ENCODE data around the gene KCNMA1. TPM values are rescaled to one million over a fixed set of nuclear protein-coding genes. Genes with fewer than 3 reads are reported as not detected.

The KCNMA1 gene
- total RNA-seq, 1 donor from 2014 or later = 95.5 TPM

DNA sequence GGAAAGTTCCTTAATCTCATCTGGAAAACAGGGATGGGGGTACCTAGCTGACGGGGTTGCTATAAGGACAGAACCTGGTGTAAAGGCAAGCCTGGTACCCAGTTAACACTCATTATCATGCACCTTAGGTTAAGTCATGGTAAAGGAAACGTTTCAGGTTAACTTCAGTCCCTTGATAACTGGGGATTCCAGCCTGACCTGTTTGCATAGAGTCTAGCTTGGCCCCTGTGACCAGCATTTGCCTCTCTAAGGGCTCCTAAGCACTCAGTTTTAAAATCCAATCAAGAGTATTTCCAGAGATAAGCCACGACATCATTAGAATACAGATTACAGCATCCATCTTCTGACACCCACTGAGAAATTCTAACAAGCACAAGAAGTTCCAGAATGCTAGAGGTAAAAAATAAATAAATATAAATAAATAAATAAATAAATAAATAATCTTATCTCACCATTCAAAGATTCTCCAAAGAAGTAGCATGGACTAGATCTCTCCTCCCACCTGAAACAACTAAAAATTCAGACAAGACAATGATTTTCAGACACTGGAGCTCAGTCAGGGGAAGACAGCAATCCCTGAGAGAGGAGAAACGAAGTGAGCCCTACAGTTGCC is 184.6 kb downstream of the KCNMA1 start:
- TF ChIP-seq, protein P1, sequence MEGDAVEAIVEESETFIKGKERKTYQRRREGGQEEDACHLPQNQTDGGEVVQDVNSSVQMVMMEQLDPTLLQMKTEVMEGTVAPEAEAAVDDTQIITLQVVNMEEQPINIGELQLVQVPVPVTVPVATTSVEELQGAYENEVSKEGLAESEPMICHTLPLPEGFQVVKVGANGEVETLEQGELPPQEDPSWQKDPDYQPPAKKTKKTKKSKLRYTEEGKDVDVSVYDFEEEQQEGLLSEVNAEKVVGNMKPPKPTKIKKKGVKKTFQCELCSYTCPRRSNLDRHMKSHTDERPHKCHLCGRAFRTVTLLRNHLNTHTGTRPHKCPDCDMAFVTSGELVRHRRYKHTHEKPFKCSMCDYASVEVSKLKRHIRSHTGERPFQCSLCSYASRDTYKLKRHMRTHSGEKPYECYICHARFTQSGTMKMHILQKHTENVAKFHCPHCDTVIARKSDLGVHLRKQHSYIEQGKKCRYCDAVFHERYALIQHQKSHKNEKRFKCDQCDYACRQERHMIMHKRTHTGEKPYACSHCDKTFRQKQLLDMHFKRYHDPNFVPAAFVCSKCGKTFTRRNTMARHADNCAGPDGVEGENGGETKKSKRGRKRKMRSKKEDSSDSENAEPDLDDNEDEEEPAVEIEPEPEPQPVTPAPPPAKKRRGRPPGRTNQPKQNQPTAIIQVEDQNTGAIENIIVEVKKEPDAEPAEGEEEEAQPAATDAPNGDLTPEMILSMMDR (IDR thresholded peaks at IDR 0.05) = no peak
- Mint-ChIP-seq H3K27ac (ENCODE audit: unreplicated experiment) (no peak overlapping the region), H3K4me1 (ENCODE audit: unreplicated experiment) (peaks cover 8% of the 10 kb centered on the region), H3K36me3 (ENCODE audit: unreplicated experiment) (no peaks in the 10 kb centered on the region), H3K4me3 (ENCODE audit: unreplicated experiment) (no peak overlapping the region), H3K27me3 (ENCODE audit: unreplicated experiment) (no peaks in the 10 kb centered on the region), H3K9me3 (ENCODE audit: unreplicated experiment) (no peaks in the 10 kb centered on the region)
- no peak for DNase-seq (ENCODE audit: extremely low spot score, unreplicated experiment)

DNA sequence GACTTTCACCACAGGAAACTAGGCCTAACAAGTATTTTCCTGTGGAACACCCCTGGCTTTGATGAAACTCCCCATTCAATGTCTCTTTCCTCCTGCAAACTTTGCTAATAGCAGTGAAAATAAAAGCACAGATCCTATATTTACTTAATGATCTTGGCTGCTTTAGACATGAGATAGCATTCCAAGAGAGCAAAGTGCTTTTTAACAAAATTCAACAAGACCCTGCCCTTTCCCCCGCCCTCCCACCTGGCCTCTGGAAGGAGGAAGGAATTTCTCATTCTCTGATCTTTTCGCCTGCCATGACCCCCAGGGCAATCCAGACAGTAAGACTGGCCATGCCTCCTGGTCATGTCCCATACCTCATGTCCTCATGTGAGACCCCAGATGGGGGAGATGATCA is 185.7 kb downstream of the KCNMA1 start:
- Mint-ChIP-seq H3K4me1 (ENCODE audit: unreplicated experiment) (peaks cover 3% of the 10 kb centered on the region), H3K9me3 (ENCODE audit: unreplicated experiment) (no peaks in the 10 kb centered on the region), H3K27me3 (ENCODE audit: unreplicated experiment) (no peaks in the 10 kb centered on the region), H3K4me3 (ENCODE audit: unreplicated experiment) (no peak overlapping the region), H3K36me3 (ENCODE audit: unreplicated experiment) (peaks cover 2% of the 10 kb centered on the region), H3K27ac (ENCODE audit: unreplicated experiment) (no peak overlapping the region)
- DNase-seq (ENCODE audit: extremely low spot score, unreplicated experiment) = no peak
- TF ChIP-seq, protein P1 (IDR thresholded peaks at IDR 0.05) = no peak

DNA sequence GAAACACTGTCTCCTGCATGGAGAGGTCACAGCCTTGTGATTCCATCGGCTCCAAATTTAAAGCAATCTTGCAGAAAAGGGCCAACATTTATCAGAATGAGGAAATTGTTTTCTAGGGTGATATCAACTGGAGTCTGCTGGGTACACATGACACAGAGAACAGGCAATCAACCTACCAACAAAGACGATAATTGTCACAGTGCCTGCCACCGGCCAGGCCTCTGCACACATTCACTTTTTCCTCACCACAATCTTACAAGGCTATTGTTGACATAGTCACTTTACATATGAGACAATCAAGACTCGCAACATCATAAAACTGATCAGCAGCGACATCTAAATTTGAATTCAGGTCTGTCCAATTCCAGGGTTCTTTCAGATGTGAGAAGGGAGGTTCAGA is 189.4 kb downstream of the KCNMA1 start:
- H3K27me3 Mint-ChIP-seq (ENCODE audit: unreplicated experiment) = no peaks in the 10 kb centered on the region
- no peak for DNase-seq (ENCODE audit: extremely low spot score, unreplicated experiment)
- TF ChIP-seq, protein P1 (IDR thresholded peaks at IDR 0.05) = no peak
- H3K4me1 Mint-ChIP-seq (ENCODE audit: unreplicated experiment) = peaks cover 3% of the 10 kb centered on the region
- H3K36me3 Mint-ChIP-seq (ENCODE audit: unreplicated experiment) = peaks cover 2% of the 10 kb centered on the region
- no peaks in the 10 kb centered on the region for H3K9me3 Mint-ChIP-seq (ENCODE audit: unreplicated experiment)
- H3K27ac Mint-ChIP-seq (ENCODE audit: unreplicated experiment) = no peak overlapping the region
- H3K4me3 Mint-ChIP-seq (ENCODE audit: unreplicated experiment) = no peak overlapping the region

DNA sequence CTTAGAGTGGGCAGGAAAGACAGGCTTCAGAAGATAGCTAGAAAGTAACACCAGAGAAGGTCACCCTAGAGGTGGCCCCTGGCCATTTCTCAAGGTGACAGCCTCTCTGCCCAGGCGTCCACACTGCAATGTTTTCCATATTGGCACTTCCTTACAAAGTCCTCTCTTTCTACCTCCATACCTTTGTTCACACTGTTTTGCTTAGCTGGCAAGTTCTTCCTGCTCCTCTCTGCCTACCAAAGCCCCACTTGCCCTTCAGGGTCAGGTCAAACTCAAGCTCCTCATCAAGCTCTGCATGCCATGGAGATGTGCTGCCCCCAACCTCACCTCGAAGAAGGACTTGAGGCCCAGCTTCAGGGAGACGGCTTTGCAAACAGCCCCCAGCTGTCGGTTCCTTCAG is 190.9 kb downstream of the KCNMA1 start:
- TF ChIP-seq, protein P1 (IDR thresholded peaks at IDR 0.05) = no peak
- H3K27me3 Mint-ChIP-seq (ENCODE audit: unreplicated experiment) = no peaks in the 10 kb centered on the region

DNA sequence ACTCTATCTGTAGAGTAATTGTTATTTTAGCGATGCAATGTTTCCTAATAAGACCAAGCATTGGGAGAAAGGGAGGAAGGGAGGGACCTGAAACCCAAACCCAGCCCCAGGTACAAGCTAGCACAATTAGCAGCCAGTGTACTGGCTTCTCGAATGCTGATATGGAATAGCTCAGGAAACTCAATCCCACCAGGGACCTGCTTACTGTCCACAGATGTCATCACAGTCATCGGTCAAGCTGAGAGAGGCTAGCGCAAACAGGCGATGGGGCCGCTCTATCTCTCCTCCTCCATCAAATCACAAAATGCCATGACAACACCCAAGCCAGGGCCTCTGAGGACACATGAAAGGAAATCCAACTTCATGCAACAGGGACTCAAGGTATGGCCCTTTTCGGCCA is 192.1 kb downstream of the KCNMA1 start:
- H3K27ac Mint-ChIP-seq (ENCODE audit: unreplicated experiment) = no peak overlapping the region
- H3K36me3 Mint-ChIP-seq (ENCODE audit: unreplicated experiment) = peaks cover 2% of the 10 kb centered on the region

More for the DNA sequence above, 190.9 kb downstream of the KCNMA1 start:
- H3K4me1 Mint-ChIP-seq (ENCODE audit: unreplicated experiment) = no peaks in the 10 kb centered on the region
- H3K4me3 Mint-ChIP-seq (ENCODE audit: unreplicated experiment) = no peak overlapping the region
- DNase-seq (ENCODE audit: extremely low spot score, unreplicated experiment) = no peak
- H3K36me3 Mint-ChIP-seq (ENCODE audit: unreplicated experiment) = peaks cover 2% of the 10 kb centered on the region
- H3K27ac Mint-ChIP-seq (ENCODE audit: unreplicated experiment) = no peak overlapping the region
- no peaks in the 10 kb centered on the region for H3K9me3 Mint-ChIP-seq (ENCODE audit: unreplicated experiment)

More for the DNA sequence above, 192.1 kb downstream of the KCNMA1 start:
- no peak overlapping the region for H3K4me3 Mint-ChIP-seq (ENCODE audit: unreplicated experiment)
- no peaks in the 10 kb centered on the region for H3K9me3 Mint-ChIP-seq (ENCODE audit: unreplicated experiment)
- H3K4me1 Mint-ChIP-seq (ENCODE audit: unreplicated experiment) = peaks cover under 1% of the 10 kb centered on the region
- no peaks in the 10 kb centered on the region for H3K27me3 Mint-ChIP-seq (ENCODE audit: unreplicated experiment)
- DNase-seq (ENCODE audit: extremely low spot score, unreplicated experiment) = no peak
- TF ChIP-seq, protein P1 (IDR thresholded peaks at IDR 0.05) = no peak

Measured in osteocyte (in vitro differentiated cells).